HG03066 (cell line): ENCODE results near the gene C2orf81.
A peak's percentile ranks its signal among the peaks of the same experiment; 100 is the strongest.

Source experiments
- ATAC-seq: cut with Tn5 transposase; IDR thresholded peaks from one replicate; pipeline ENCODE4 v1.9.1; 2021; ENCODE audit warnings: low read depth; ENCODE audit not compliant: unreplicated experiment

C2orf81 gene

DNA sequence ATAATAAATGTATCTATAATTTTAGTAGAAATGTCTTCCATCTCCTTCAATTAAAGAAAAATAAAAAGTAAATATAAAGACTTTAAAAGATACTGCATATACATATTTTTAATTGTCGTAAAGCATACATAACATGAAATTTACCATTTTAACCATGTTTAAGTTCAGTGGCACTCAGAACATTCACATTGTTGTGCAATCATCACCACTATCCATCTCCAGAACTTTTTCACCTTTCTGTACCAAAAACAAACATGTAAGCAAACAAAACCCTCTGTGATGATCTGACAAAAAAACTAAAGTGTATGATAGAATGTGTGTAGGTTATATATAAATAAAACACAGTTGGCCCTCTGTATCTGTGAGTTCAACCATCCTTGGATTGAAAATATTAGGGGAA lies 27.9 kb downstream of the C2orf81 start:
- ATAC-seq, result no peak

DNA sequence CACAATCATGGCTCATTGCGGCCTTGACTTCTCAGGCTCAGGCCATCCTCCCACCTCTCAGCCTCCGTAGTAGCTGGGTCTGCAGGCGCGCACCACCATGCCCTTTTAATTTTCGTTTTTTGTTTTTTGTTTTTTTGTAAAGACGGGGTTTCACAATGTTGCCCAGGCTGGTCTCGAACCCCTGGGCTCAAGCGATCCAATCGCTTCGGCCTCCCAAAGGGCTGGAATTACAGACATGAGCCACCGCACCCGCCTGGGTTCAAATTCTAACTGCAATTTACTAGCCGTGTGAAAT lies 29.0 kb downstream of the C2orf81 start:
- no peak for ATAC-seq

DNA sequence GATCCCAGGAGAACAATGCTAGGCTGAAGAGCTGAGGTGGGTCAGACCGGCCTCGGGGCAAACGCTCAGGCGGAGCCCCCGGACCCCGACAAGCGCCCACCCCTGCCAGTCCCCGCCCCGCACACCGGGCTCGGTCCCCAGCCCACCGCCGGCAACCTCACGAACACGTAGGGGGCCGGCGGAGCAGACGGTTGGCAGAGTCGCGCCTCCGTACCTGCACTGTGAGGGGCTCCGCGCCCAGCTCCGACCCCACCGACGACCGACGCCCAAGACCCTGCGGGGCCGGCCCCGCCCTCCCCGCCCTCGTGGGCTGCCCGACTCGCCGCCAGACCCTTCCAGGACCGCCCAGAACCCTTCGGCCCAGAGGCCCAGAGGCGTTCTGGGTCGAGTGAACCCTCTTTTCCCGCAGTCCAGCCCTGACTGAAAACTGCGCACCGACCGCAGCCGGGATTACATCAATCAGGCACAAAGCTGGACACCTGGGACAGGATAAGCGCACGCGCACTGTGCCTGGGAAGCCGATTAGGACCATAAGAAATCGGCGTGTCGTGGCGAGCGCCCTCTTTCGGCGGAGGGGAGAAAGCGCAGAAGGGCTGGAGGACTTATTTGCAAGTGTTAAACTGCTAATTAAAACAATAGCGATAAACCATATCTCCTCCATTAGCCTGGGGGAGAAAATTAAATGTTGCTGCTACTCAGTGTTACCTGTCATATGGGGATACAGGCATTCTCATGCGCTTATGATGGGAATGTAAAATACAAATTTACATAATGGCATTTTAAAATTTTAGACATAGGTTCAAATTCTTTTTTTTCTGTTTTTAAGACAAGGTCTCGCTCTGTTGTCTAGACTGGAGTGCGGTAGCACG lies 29.6 kb downstream of the C2orf81 start:
- ATAC-seq, result peak; percentile 68

DNA sequence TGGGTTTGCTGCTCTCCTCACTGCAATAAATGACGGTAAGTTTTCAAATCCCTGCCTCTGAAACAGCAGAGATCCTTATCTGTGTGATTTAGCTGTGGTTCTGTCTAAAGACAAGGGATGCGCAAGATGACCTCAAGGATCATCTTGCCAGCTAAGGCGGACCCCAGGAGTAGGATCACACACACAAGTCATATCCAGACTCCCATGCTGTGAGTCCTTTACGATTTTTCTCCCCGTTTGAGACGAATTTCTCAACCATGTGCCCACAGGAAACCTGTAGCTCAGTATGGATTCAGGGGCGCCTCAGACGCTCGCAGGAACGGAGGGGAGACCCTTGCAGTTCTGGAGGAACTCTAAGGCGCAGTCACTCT lies 30.2 kb downstream of the C2orf81 start:
- peak; percentile 28 for ATAC-seq

DNA sequence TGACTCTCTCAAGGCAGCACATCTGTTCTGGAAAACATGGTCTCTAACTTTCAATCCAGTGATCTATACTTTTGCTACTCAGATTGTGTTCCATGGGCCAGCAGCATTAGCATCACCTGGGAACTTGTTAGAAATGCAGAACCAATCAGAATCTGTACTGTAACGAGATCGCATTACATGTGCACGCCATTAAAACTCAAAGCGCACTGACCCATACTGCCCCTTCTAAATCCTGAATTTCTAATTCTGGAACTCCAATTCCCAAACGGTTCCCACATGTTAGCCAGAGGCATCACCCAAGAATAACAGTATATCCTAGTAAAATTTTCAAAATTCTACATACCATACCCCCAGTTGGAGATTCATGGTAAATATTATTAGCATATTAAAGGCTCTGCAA lies 30.8 kb downstream of the C2orf81 start:
- ATAC-seq, result no peak

DNA sequence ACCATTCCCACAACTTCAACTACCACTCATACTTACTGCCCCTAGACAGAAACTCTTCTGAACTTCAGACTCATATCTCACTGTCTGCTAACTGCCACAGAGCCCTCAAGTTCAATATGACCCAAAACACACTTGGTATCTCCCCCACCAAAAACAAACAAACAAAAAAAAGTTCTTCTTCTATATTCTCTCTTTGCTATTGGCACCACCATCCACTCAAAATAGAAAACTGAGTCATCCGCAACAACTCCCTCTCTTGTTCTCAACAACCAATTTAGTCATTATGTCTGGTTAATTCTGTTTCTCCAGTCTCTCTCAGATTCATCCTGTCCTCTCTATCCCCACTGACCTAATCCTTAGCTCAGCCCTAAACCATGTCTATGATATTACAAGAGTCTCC lies 34.1 kb downstream of the C2orf81 start:
- ATAC-seq, result no peak

DNA sequence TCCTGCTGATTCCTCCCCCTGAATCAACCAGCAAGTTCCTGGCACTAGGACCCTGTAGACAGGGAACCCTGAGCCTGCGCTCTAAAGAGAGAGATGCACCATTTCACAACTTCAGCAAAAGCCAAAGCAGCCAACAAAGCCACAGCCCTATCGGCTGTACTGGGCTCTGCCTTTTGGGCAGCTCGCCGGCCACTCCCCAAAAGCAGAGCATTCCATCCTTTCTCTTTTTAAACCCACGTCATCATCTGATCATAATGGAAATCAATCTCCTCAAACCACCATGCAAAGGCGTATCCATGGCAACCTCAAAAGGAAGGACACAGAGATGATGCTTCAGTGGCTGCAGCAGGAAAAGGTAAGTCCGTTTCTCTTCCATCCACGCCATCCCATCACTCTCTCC lies 36.0 kb downstream of the C2orf81 start:
- no peak for ATAC-seq

DNA sequence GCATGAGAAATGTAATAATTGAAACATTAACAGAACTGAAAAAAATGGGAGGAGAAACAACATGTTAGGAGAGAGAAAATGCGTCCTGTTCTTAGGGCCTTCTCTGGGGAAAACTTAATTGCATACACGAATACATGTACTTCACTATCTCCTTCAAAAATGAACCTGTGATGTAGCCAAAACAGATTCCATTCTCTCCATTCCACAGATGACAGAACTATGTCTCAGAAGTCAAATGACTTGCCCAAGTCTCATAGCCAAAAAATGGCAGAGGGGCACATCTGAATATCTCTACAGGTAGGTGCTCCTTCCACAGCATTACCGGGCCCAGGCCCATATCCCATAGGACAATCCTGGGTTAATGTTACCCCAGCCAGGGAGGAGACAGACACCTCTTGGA lies 37.4 kb downstream of the C2orf81 start:
- ATAC-seq, result no peak

DNA sequence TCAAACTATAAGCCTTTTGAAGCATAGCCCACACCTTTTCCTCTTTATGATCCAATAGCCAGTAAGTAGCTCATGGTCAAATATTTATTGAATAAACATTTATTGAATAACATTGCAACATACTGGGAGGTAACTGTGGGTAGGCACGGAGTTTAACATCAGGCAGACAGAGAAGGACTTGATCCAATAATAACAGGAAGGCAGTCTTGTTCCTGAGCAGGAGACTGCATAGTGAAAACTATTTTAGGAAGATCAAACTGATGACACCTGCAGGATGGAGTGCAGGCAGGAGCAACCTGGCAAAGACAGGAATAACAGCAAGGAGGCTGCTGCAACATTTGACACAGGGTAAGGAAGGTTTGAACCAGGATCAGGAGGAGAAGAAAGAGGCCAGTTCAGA lies 38.2 kb downstream of the C2orf81 start:
- ATAC-seq, result no peak

DNA sequence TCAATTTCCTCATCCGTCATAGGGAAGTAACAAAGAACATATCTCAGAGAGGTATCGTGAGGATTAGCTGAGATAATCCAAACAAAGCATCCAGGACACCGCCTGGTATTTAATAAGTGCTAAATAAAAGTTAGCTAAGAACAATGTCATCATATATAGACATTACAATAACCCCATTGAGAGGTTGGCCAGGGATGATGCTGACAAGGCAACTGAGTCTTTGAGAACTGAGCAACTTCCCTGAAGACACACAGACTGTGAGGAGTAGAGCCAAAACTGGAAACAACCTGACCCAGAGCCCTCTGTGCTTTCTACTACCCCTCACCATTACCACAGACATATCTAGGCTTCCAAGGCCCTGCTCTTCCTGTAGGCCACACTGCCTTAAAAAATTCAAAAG lies 39.7 kb downstream of the C2orf81 start:
- ATAC-seq, result no peak

DNA sequence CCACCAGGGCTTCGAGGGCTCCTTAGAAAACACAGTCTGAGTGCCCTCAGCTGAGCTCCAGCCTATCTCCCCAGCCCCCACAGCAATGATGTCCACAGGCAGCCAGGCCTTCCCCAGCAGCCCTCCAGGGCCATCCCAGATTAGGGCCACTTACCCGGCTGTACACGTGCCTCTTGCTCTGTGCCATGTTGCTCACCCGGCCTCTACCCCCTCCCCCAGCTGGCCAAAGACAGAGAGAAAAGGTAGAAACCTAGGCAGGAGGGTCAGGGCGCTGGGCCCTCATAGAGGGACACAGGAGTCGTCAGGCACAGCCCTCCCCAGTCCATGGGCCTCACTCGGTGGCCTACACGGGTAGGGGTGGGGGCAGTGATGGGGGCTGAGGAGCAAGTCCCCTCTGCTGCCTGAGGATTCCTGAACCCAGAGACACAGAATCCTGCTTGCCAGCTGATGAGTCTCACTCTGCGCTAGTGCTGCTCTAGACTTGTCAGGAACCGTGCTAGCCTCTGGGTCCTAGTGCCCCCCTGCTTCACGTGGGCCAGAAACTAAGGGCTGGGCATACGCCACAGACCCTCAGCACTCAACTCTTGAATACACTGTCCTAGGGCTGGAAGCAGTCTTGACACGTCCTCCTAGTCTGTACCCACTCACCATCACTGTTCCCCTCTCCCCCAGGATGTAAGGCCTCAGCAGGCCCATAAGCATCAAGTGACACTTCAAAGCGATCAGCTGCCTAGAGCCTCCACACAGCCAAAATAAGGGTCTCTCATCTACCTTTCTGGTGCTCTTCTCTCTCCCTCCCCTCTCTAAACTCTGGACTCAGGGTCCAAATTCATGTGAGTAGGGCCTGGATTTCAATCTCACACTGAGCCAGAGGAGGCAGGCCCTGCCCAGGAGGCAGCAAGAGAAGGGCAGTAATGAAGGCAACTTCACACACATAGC lies 41.3 kb downstream of the C2orf81 start, which contains the start of gene DCTN1:
Gene DCTN1 (minus strand): TSS at position 461 of the 939 bp plus-strand sequence. CDS start 274 bp downstream, at position 187.
- no peak for ATAC-seq

DNA sequence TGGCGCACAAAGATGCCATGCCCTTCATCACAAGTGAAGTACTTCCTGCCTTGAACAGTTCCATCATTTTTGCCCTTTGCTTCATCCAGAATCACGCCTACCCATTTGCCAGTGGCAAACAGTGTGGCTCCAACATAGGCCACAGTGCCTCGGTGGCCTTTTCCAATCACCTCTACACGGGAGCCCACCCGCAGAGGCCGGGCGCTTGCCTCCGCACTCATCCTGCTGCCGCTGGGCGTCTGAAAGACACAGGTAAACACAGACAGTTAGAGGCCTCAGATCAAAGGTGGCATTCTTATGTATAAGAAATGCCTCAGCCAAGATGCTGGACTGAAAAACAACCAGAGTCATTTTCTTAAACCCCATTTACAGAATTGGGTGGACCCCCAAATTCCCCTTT lies 43.4 kb downstream of the C2orf81 start:
- no peak for ATAC-seq

DNA sequence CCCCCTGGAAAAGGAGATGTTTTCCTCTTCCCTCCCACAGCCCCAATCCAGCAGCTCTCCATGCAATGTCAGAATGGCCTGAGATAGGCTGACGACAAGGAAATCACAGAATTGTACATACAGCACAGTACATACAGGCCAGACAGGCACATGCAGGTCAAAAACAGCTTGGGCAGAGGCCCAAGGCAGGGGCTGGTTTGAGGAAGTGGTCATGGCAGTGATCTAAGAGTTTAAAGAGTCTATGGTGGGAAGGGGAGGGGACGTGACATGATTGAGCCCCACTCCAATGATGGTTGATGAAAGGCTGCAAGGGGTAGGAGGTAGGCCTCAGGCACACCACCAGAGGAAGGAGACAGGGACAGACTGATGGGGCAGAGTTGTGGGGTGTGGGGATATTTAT lies 45.6 kb downstream of the C2orf81 start:
- no peak for ATAC-seq

DNA sequence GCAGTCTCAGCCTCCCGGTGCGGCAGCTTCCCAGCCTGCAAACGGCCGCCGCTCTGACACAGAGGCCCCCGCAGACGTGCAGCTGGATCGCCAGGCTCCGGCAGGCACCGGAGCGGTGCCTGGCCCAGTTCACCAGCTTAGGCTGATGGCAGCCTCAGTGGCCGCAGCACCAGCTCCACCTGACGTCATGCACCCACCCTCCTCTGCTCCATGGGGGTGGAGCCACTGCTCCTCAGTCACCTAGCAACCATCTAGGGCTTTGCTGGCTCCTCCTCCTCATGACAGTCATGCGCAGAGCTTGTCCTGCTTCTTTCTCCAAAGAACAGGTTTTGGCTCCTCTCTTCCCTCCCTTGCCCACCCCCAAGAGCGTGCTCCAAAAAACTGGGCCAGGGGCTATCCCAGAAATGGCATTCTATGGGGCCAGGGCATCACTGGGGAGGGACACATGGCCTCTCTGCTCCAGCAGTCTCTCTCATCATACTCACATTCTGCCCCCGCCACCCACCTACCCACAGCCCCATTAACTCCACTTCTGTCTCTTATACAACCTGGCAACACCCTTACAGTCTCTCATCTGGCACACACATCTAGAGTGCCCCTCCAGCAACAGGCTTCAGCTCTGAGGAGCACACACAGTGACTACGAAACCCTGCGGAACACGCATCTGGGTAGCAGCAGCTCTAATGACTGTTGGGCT lies 46.8 kb downstream of the C2orf81 start:
- ATAC-seq, result no peak

DNA sequence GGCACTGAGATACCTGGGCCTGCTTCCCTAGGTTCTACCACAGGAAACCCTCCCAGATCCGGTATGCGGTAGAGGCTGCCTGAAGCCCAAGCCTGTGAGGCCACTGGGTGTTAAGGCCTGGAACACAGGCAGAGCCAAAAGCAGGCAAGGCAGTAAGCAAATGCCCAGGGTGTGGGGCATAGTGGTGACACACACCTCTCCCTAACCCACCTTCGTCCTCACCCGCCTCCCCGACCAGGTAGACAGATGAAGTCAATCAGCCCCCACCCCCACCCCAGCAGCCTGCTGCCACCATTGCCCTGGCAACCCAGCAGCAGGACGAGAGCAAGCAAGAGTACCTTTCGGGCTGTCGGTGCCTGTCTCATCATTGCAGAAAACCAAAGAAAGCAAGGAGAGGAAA lies 47.4 kb downstream of the C2orf81 start:
- ATAC-seq, result no peak

DNA sequence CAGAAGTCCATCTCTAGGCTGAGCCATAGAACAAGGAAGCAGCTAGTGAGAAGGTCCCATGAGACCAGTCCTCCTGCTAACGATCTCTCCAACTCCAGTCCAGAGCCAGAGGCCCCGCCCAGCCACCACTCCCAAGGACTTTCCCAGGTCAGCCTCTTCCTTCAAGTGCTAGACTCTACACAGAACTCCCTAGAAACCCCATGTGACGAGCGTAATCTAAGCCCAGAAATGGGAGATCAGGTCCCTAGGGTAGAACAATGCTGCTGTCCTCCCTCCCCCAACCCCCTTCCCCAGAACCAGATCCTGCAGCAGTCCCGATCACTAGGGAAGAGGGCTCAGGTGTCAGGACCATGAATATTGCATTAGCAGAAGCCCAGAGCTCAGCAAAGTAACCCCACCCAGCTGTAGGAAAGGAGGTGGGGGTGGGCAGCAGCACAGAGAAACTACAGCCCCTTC lies 48.2 kb downstream of the C2orf81 start:
- ATAC-seq, result no peak

DNA sequence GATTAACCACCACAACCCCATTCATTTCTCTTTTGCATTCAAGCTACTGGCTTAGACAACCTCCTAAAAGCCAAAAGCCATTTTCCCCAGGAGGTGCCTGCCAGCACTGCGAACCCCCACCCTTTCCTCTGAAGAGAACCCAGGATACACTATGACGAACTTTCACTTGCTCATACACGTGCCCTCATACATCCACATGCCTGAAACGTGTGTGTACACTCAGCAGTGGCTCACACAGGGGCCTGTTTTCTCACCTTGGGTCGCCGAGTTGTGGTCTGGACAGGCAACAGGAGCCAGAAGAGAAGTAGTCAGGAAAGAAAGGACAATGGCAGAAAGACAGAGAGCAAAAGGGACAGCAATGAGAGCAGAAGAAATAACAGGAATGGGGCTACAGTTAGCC lies 48.7 kb downstream of the C2orf81 start:
- ATAC-seq, result no peak

DNA sequence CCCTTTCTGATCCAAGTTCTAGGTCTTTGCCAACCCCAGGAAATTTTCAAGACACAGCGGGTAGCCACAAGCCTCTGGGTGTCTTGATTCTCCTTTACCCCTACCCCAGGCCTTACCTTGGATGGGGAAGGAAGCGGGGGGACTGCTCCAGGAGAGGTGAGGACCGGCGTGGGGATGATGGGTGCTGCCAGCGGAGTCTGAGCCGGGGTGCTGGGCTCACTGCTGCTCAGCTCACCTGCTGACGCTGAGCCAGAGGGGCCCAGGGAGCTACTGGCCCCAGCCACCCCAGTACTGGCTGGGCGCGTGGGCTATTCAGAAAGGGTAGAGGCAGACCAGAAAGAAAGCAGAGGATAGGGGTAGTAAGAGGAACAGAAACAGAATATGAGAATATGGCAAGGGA lies 50.0 kb downstream of the C2orf81 start:
- ATAC-seq, result no peak

DNA sequence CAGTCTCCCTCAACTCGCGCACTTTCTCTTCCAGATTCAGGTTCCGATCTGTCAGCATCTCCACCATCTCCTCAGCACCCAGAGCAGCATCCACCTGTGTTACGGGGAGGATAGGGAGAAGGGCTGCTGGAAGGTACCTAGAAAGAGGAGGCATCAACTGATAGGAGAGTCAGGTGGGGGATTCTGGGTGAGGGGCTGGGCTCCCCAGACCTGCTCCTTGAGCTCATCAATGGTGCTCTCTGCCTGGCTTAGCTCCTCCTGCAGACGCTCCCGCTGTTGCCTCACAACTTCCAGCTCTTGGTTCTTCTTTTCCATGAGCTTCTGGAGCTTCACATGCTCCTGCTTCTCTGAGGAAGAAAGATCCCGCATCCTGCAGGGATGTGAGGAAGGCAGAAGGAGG lies 51.4 kb downstream of the C2orf81 start:
- ATAC-seq, result no peak

DNA sequence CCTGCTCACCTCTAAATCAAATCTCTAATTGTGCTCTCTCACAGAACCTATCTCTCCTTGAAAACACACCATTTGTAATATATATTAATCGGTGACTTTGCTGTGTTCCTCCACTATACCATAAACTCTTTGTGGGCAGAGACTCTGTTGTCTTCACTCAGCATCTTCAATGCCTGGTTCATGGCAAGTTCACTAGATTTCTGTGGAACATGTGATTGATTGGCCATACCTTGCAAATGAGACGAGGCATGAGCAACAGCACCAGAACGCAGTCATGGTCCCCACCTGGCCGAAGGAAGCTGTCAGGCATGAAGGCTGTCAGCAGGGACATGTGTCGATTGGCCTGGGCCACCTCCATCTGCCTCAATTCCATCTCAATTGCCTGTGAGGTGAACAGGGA lies 52.9 kb downstream of the C2orf81 start:
- ATAC-seq, result no peak

DNA sequence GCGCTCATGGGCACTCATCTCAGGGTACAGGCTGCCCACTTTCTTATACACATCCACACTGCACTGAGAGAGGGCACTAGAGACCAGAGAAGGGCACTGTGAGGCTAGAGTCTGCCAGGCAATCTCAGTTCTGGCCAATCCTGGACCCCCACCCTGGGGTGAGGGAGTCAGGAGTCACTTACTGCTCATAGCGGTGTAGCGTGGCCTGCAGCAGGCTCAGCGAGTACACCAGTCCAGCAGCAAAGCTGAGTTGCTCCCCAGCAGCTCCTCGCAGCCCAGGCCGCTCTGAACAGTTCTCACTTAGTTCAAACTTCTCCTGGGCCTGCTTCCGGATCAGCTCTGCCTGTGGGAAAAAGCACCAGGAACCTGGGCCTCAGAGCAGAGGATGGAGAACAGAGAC lies 53.6 kb downstream of the C2orf81 start:
- no peak for ATAC-seq
